SK-N-SH (cell line): ENCODE measurements around the gene KLF7.

ENCODE experiments used
- ELF1 ChIP-seq: IDR thresholded peaks from 2 replicates; pipeline ENCODE4 v1.4.0; 2012
- EP300 ChIP-seq, 2 experiments: IDR thresholded peaks; 2 replicates each; pipeline versions ENCODE4 v1.4.0 to v1.6.1; 2012; ENCODE audit warnings: borderline replicate concordance in 1 of 2, low read depth in 1 of 2, low read length in 1 of 2
- FOXJ3 ChIP-seq: sonication (generic); formaldehyde crosslinking; IDR thresholded peaks from 2 replicates; pipeline ENCODE4 v1.5.1; 2020; ENCODE audit warnings: mild to moderate bottlenecking, missing genetic modification reagents
- MAX ChIP-seq: IDR thresholded peaks from 2 replicates; pipeline ENCODE4 v1.4.0; 2012; ENCODE audit warnings: low read depth
- POLR2AphosphoS5 ChIP-seq: IDR thresholded peaks from 2 replicates; pipeline ENCODE4 v1.6.1; 2012; ENCODE audit warnings: low read depth, low read length
- RAD21 ChIP-seq: IDR thresholded peaks from 2 replicates; pipeline ENCODE4 v1.6.1; 2012; ENCODE audit warnings: mild to moderate bottlenecking, low read length
- REST ChIP-seq: IDR thresholded peaks from 2 replicates; pipeline ENCODE4 v1.6.1; 2012; ENCODE audit warnings: mild to moderate bottlenecking, low read depth, low read length, moderate library complexity
- SMC3 ChIP-seq: IDR thresholded peaks from 2 replicates; pipeline ENCODE4 v1.6.1; 2012; ENCODE audit warnings: low read depth, low read length, improper control_type of control experiment
- USF2 ChIP-seq: fragments of 150-350 bp; IDR thresholded peaks from 2 replicates; pipeline ENCODE4 v1.6.1; 2017; ENCODE audit warnings: antibody characterized with exemption, low read length, low read depth, borderline replicate concordance
- TF ChIP-seq, protein P1 (sequence below): fragments of 200-600 bp; sonication (generic); IDR thresholded peaks from 2 replicates; pipeline ENCODE4 v1.6.1; 2017; ENCODE audit warnings: antibody characterized with exemption, mild to moderate bottlenecking, moderate library complexity
- TF ChIP-seq, protein P2 (sequence below): IDR thresholded peaks from 2 replicates; pipeline ENCODE4 v1.4.0; 2012; ENCODE audit warnings: low read depth, borderline replicate concordance

DNA sequence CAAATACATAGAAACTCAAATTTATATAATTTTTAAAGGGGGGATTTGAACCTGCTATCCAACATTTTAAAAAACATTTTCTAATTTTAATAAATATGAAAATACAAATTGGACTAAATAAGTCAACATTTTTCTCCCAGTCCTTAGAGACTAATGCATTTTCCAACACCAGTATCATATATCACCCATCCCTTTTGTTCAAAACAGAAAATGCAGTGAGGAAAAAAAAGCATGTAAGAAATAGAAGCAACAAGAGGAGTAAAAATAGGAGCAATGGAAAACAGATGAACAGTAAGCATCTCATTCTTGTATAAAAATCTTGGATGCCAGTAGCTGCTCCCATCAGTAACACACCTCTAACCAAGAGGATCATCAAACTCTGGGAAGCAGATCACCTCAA, 25.5 kb downstream of the KLF7 start:
- TF ChIP-seq POLR2AphosphoS5 (no peak), RAD21 (no peak), REST (no peak), SMC3 (no peak), ELF1 (no peak), FOXJ3 (CRISPR knock-in tag) (no peak), USF2 (no peak), MAX (no peak), EP300 (IDR thresholded peaks at IDR 0.05; ENCODE audit: borderline replicate concordance in 1 of 2, low read depth in 1 of 2, low read length in 1 of 2) (no peak)
- TF ChIP-seq, protein P1, sequence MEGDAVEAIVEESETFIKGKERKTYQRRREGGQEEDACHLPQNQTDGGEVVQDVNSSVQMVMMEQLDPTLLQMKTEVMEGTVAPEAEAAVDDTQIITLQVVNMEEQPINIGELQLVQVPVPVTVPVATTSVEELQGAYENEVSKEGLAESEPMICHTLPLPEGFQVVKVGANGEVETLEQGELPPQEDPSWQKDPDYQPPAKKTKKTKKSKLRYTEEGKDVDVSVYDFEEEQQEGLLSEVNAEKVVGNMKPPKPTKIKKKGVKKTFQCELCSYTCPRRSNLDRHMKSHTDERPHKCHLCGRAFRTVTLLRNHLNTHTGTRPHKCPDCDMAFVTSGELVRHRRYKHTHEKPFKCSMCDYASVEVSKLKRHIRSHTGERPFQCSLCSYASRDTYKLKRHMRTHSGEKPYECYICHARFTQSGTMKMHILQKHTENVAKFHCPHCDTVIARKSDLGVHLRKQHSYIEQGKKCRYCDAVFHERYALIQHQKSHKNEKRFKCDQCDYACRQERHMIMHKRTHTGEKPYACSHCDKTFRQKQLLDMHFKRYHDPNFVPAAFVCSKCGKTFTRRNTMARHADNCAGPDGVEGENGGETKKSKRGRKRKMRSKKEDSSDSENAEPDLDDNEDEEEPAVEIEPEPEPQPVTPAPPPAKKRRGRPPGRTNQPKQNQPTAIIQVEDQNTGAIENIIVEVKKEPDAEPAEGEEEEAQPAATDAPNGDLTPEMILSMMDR = no peak
- TF ChIP-seq, protein P2, sequence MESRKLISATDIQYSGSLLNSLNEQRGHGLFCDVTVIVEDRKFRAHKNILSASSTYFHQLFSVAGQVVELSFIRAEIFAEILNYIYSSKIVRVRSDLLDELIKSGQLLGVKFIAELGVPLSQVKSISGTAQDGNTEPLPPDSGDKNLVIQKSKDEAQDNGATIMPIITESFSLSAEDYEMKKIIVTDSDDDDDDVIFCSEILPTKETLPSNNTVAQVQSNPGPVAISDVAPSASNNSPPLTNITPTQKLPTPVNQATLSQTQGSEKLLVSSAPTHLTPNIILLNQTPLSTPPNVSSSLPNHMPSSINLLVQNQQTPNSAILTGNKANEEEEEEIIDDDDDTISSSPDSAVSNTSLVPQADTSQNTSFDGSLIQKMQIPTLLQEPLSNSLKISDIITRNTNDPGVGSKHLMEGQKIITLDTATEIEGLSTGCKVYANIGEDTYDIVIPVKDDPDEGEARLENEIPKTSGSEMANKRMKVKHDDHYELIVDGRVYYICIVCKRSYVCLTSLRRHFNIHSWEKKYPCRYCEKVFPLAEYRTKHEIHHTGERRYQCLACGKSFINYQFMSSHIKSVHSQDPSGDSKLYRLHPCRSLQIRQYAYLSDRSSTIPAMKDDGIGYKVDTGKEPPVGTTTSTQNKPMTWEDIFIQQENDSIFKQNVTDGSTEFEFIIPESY = no peak
